ENCODE results near the gene TMSB4X.

Gene TMSB4X

GRCh38 chrX:12965131-12965940 lies 9.6 kb upstream of the TMSB4X start:
- no peak overlapping the region for H3K4me3 ChIP-seq (ENCODE audit: low read depth, low read length)
- TF ChIP-seq CTCF (IDR thresholded peaks at IDR 0.05; ENCODE audit: low read depth, low read length): no peak

- no peak for TF ChIP-seq CTCF (IDR thresholded peaks at IDR 0.05; ENCODE audit: low read depth, low read length)
- H3K4me3 ChIP-seq (ENCODE audit: low read depth, low read length): no peak overlapping the region
Observed at GRCh38 chrX:12966151-12966550, 8.8 kb upstream of the TMSB4X start.

- no peak overlapping the region for H3K4me3 ChIP-seq (ENCODE audit: low read depth, low read length)
Observed at GRCh38 chrX:12967711-12968465, 7.0 kb upstream of the TMSB4X start.

GRCh38 chrX:12970691-12971202 lies 4.2 kb upstream of the TMSB4X start:
- H3K4me3 ChIP-seq (ENCODE audit: low read depth, low read length): no peak overlapping the region
- TF ChIP-seq CTCF (IDR thresholded peaks at IDR 0.05; ENCODE audit: low read depth, low read length): no peak

More at GRCh38 chrX:12967711-12968465, 7.0 kb upstream of the TMSB4X start:
- no peak for TF ChIP-seq CTCF (IDR thresholded peaks at IDR 0.05; ENCODE audit: low read depth, low read length)

- no peak for TF ChIP-seq CTCF (IDR thresholded peaks at IDR 0.05; ENCODE audit: low read depth, low read length)
- H3K4me3 ChIP-seq (ENCODE audit: low read depth, low read length): no peak overlapping the region
Observed at GRCh38 chrX:12971282-12972003, 3.5 kb upstream of the TMSB4X start.

GRCh38 chrX:12972243-12972642 lies 2.7 kb upstream of the TMSB4X start:
- no peak for TF ChIP-seq CTCF (IDR thresholded peaks at IDR 0.05; ENCODE audit: low read depth, low read length)
- H3K4me3 ChIP-seq (ENCODE audit: low read depth, low read length): no peak overlapping the region

All from WI38 (cell line).